K562 (cell line): ENCODE data around the gene EMC10. TPM values are rescaled to one million over a fixed set of nuclear protein-coding genes. Genes with fewer than 3 reads are reported as not detected.

Source experiments
- ATAC-seq: fragments of 200-7000 bp; cut with Tn5 transposase; 3 replicates; pipeline ENCODE4 v1.9.1; 2020; ENCODE audit warnings: moderate library complexity
- BruUV-seq: library from RNA; stranded (reverse); fragments of 400-500 nt; replicated peaks from 2 replicates; lab custom pipeline; 2021; lab: Mats Ljungman, UMichigan
- CTCF ChIA-PET: fragments of 300-600 bp; formaldehyde crosslinking; extraction: SDS; loops from one replicate; lab custom pipeline; 2021; ENCODE audit warnings: low intra/inter-chr PET ratio; lab: Yijun Ruan, JAX
- POLR2A ChIA-PET: fragments of 300-600, 350-650 bp; sonication (Branson Sonifier 250); formaldehyde crosslinking; extraction: SDS; loops from one replicate; lab custom pipeline; 2021; ENCODE audit warnings: antibody characterized with exemption, inconsistent platforms; lab: Yijun Ruan, JAX
- DNase-seq, 4 experiments: peaks; one replicate each; pipeline versions ENCODE4 v3.0.0 to v3.0.0-alpha.2; 2011 to 2018; ENCODE audit warnings: low spot score in 3 of 4, mixed read lengths in 3 of 4; ENCODE audit errors: extremely low read depth in 1 of 4
- FAIRE-seq: peaks from 2 replicates; lab custom pipeline; 2011; peaks lifted over from hg19 to GRCh38; lab: Jason Lieb, UNC
- H2AFZ ChIP-seq: 2 replicates; pipeline ENCODE4 v1.6.0; 2011; ENCODE audit warnings: low read depth, low read length, control low read depth, inconsistent platforms
- H3K27ac ChIP-seq: fragments of 200-600 bp; 3 replicates; pipeline ENCODE4 v1.8.0; 2011; ENCODE audit warnings: low read depth, mild to moderate bottlenecking, control low read depth, inconsistent platforms, low read length, moderate library complexity, mixed read lengths; ENCODE audit errors: extremely low read depth
- H3K27me3 ChIP-seq, 2 experiments: fragments of 300-600 bp in 1 of 2; 2 replicates in 1 of 2; 3 replicates in 1 of 2; pipeline versions ENCODE4 v1.6.0 to v1.8.0; 2011; ENCODE audit warnings: inconsistent platforms in 2 of 2, low read length in 2 of 2, mild to moderate bottlenecking in 1 of 2, mixed read lengths in 1 of 2, moderate library complexity in 1 of 2; ENCODE audit not compliant: control insufficient read depth in 2 of 2, insufficient read depth in 2 of 2
- H3K36me3 ChIP-seq: fragments of 300-600 bp; 3 replicates; pipeline ENCODE4 v1.8.0; 2011; ENCODE audit warnings: mild to moderate bottlenecking, low read length, inconsistent platforms; ENCODE audit not compliant: control insufficient read depth, insufficient read depth
- H3K4me1 ChIP-seq, 2 experiments: fragments of 200-600 bp in 1 of 2; replicated peaks in 1 of 2; 2 replicates in 1 of 2; 3 replicates in 1 of 2; pipeline versions ENCODE4 v1.5.1 to v1.8.0; 2011; ENCODE audit warnings: inconsistent platforms in 2 of 2, low read length in 2 of 2, mild to moderate bottlenecking in 1 of 2, mixed read lengths in 1 of 2, moderate library complexity in 1 of 2; ENCODE audit not compliant: control insufficient read depth in 2 of 2, insufficient read depth in 2 of 2
- H3K4me2 ChIP-seq: 2 replicates; pipeline ENCODE4 v1.6.1; 2011; ENCODE audit warnings: low read length, control low read depth, inconsistent platforms, mixed read lengths; ENCODE audit not compliant: insufficient read depth
- H3K4me3 ChIP-seq: fragments of 200-600 bp; sonication (generic), shearing (Covaris generic); 2 replicates; pipeline ENCODE4 v1.5.1; 2016; ENCODE audit warnings: control low read depth, inconsistent platforms
- H3K79me2 ChIP-seq: fragments of 200-600 bp; 3 replicates; pipeline ENCODE4 v1.8.0; 2011; ENCODE audit warnings: low read length, inconsistent platforms; ENCODE audit not compliant: control insufficient read depth, insufficient read depth
- H3K9ac ChIP-seq, 2 experiments: 2 replicates each; pipeline versions ENCODE4 v1.6.0 to v1.6.1; 2011; ENCODE audit warnings: low read depth in 2 of 2, low read length in 2 of 2, control low read depth in 1 of 2, inconsistent platforms in 1 of 2, mild to moderate bottlenecking in 1 of 2, mixed read lengths in 1 of 2; ENCODE audit not compliant: insufficient read depth in 1 of 2
- H3K9me1 ChIP-seq: one replicate; pipeline ENCODE4 v1.6.0; 2011; ENCODE audit warnings: inconsistent platforms, mild to moderate bottlenecking, low read length, moderate library complexity; ENCODE audit not compliant: control insufficient read depth, insufficient read depth
- H3K9me3 ChIP-seq: replicated peaks from 2 replicates; pipeline ENCODE4 v1.5.1; 2011; ENCODE audit warnings: low read depth, low read length, inconsistent platforms; ENCODE audit not compliant: control insufficient read depth, insufficient read depth
- H4K20me1 ChIP-seq: replicated peaks from 2 replicates; pipeline ENCODE4 v1.6.1; 2011; ENCODE audit warnings: low read length, inconsistent platforms, mixed read lengths; ENCODE audit not compliant: control insufficient read depth, insufficient read depth
- CREB1 ChIP-seq, 2 experiments: sonication (generic) in 1 of 2; formaldehyde crosslinking in 1 of 2; IDR thresholded peaks; 2 replicates each; pipeline versions ENCODE4 v1.6.1 to v1.8.0; 2012 to 2022; ENCODE audit warnings: inconsistent platforms in 1 of 2, mild to moderate bottlenecking in 1 of 2, missing genetic modification reagents in 1 of 2, moderate library complexity in 1 of 2
- CTCF ChIP-seq, 3 experiments: IDR thresholded peaks in 2 of 3; conservative IDR thresholded peaks in 1 of 3; 2 replicates each; pipeline ENCODE4 v1.5.1; 2011 to 2012; ENCODE audit warnings: low read length in 3 of 3, mild to moderate bottlenecking in 3 of 3, control low read depth in 2 of 3, improper control_type of control experiment in 1 of 3, inconsistent platforms in 1 of 3, low read depth in 1 of 3, mixed read lengths in 1 of 3, moderate library complexity in 1 of 3; ENCODE audit not compliant: insufficient read depth in 2 of 3
- FIP1L1 ChIP-seq: fragments of 200-400 bp; formaldehyde crosslinking; IDR thresholded peaks from 2 replicates; pipeline ENCODE4 v1.6.1; 2018; ENCODE audit warnings: mild to moderate bottlenecking, low read depth, low read length; ENCODE audit not compliant: poor library complexity, severe bottlenecking
- FOXO4 ChIP-seq: fragments of 450-650 bp; formaldehyde crosslinking; IDR thresholded peaks from 2 replicates; pipeline ENCODE4 v1.4.0; 2020; ENCODE audit warnings: mild to moderate bottlenecking, moderate library complexity
- HDAC2 ChIP-seq: fragments of 450-650 bp; IDR thresholded peaks from 2 replicates; pipeline ENCODE4 v1.6.1; 2016; ENCODE audit warnings: mild to moderate bottlenecking
- HMGXB4 ChIP-seq: sonication (generic); formaldehyde crosslinking; IDR thresholded peaks from 2 replicates; pipeline ENCODE4 v1.8.1; 2023; ENCODE audit warnings: mild to moderate bottlenecking, missing genetic modification reagents
- IRF1 ChIP-seq: sonication (generic); formaldehyde crosslinking; IDR thresholded peaks from 2 replicates; pipeline ENCODE4 v1.8.0; 2022; ENCODE audit warnings: missing genetic modification reagents, mild to moderate bottlenecking, borderline replicate concordance
- KLF6 ChIP-seq: fragments of 250-450 bp; sonication (Bioruptor Pico); IDR thresholded peaks from 2 replicates; pipeline ENCODE4 v1.4.0; 2020; ENCODE audit warnings: mild to moderate bottlenecking, moderate library complexity, borderline replicate concordance
- MAFG ChIP-seq: fragments of 450-650 bp; conservative IDR thresholded peaks from 2 replicates; pipeline ENCODE4 v1.6.1; 2016; ENCODE audit warnings: missing genetic modification characterization, missing compliant biosample characterization
- RCOR1 ChIP-seq, 2 experiments: IDR thresholded peaks; 2 replicates each; pipeline ENCODE4 v1.6.1; 2012; ENCODE audit warnings: low read depth in 2 of 2, low read length in 2 of 2, borderline replicate concordance in 1 of 2, improper control_type of control experiment in 1 of 2
- SP1 ChIP-seq: sonication (generic); formaldehyde crosslinking; IDR thresholded peaks from 2 replicates; pipeline ENCODE4 v1.8.1; 2022; ENCODE audit warnings: mild to moderate bottlenecking, missing genetic modification reagents
- TFAP4 ChIP-seq: sonication (generic); formaldehyde crosslinking; IDR thresholded peaks from 2 replicates; pipeline ENCODE4 v1.8.0; 2022; ENCODE audit warnings: missing genetic modification reagents, mild to moderate bottlenecking, moderate library complexity, borderline replicate concordance
- ZNF121 ChIP-seq: sonication (generic); formaldehyde crosslinking; conservative IDR thresholded peaks from 2 replicates; pipeline ENCODE4 v1.8.0; 2022; ENCODE audit warnings: missing genetic modification reagents
- WGBS: fragments of 100-300 bp; shearing (Covaris generic); methylation state at CpG from one replicate; pipeline ENCODE4 v1.1.6; 2016; ENCODE audit warnings: low coverage, mixed read lengths; ENCODE audit not compliant: insufficient coverage; ENCODE audit errors: missing lambda C conversion rate; 5-methylcytosine and 5-hydroxymethylcytosine counted together
- in situ Hi-C: fragments of 300-500 bp; cut with MboI; formaldehyde crosslinking; loops from 4 replicates; pipeline ENCODE4 v1.15.0; 2018; ENCODE audit warnings: inconsistent platforms, mixed read lengths
- intact Hi-C: fragments of 100-400 bp; cut with micrococcal nuclease; formaldehyde crosslinking; loops from 2 replicates; pipeline ENCODE4 v1.14.2; 2022
- polyA plus RNA-seq, 8 experiments: library from polyadenylated mRNA; depleted of rRNA in 4 of 8; stranded (reverse) in 5 of 8; unstranded in 3 of 8; fragments of >200 nt; fragmentation: Nextera tagmentation in 2 of 8; fragmentation: Illumina TruSeq in 1 of 8; extraction: Ambion mirVana in 2 of 8; extraction: Trizol in 1 of 8; gene quantifications; 2 replicates each; pipeline versions ENCODE4 v1.2.1 to v1.2.3, GENCODE V29; 2011 to 2014; ENCODE audit warnings: inconsistent platforms in 1 of 8, missing spikeins in 1 of 8
- total RNA-seq, 7 experiments: library from RNA; depleted of rRNA in 6 of 7; stranded (reverse); fragments of >200 nt in 6 of 7; fragmentation: Illumina TruSeq in 2 of 7; extraction: Trizol in 2 of 7; gene quantifications; 2 replicates each; pipeline versions ENCODE4 v1.2.1 to v1.2.3, GENCODE V29; 2011 to 2021; ENCODE audit warnings: low replicate concordance in 1 of 7

Gene EMC10
- total and polyA plus RNA-seq, 9 of the 15 experiments (the other 6 are each of a cell fraction or from before 2014, with no cell fraction given): 1.4 to 46.0 (median 13.1) TPM

- H3K27me3 ChIP-seq: peaks cover 0 to 18% of the 10 kb centered on the region in 2 experiments; a peak in 2 of 5 replicates
- no TSS peak for BruUV-seq
- no peak overlapping the region for H3K27ac ChIP-seq
- no peaks in the 10 kb centered on the region for H3K79me2 ChIP-seq
- peaks cover 12 to 40% of the 10 kb centered on the region in 2 experiments; a peak in 4 of 5 replicates for H3K4me1 ChIP-seq
- CTCF ChIA-PET: no interaction called here
- H3K9me3 ChIP-seq: no peaks in the 10 kb centered on the region
- peak; percentile 92 for ATAC-seq
- intact Hi-C loops: no loop called here
- H3K4me3 ChIP-seq: no peak overlapping the region
- peak overlapping the region in 1 of 2 experiments; percentile 53; a peak in 2 of 4 replicates for H3K9ac ChIP-seq
- FAIRE-seq: peak; percentile 89
- in situ Hi-C loops: no loop called here
- H3K36me3 ChIP-seq: no peaks in the 10 kb centered on the region
- H3K4me2 ChIP-seq: peak overlapping the region; percentile 21
- H3K9me1 ChIP-seq: no peaks in the 10 kb centered on the region
- DNase-seq: peak; percentile 74 to 82 (median 78)
- H2AFZ ChIP-seq: peak overlapping the region; percentile 85
- no peaks in the 10 kb centered on the region for H4K20me1 ChIP-seq
- WGBS: 24% methylated on average over 23 of the region's 29 CpGs
- POLR2A ChIA-PET: interaction anchor here (0.6 to 1.5 kb wide), 7 partner anchors 8 to 109 kb away, joined by 3 to 9 read pairs (median 5); partner anchors contain the start of gene POLD1
- TF ChIP-seq ZNF121: no peak
- TF ChIP-seq MAFG (tag): no peak
- peak; percentile 56 to 74 (median 69) for TF ChIP-seq CTCF (IDR thresholded peaks at IDR 0.05 in 2 of 3, conservative IDR thresholded peaks at IDR 0.05 in 1 of 3; ENCODE audit: insufficient read depth in 2 of 3, low read depth in 1 of 3, low read length in 3 of 3)
- TF ChIP-seq FIP1L1: no peak
- TF ChIP-seq CREB1 (IDR thresholded peaks at IDR 0.05): no peak
- peak; percentile 25 for TF ChIP-seq CREB1 (CRISPR knock-in tag; IDR thresholded peaks at IDR 0.05)
- no peak for TF ChIP-seq HMGXB4 (CRISPR knock-in tag)
- no peak for TF ChIP-seq HDAC2
- TF ChIP-seq SP1 (CRISPR knock-in tag): no peak
- TF ChIP-seq RCOR1 (IDR thresholded peaks at IDR 0.05; ENCODE audit: borderline replicate concordance in 1 of 2, low read depth in 2 of 2, low read length in 2 of 2): peak in 1 of 2 experiments; percentile 56; a peak in 1 of 4 replicates
- TF ChIP-seq IRF1 (CRISPR knock-in tag): no peak
- TF ChIP-seq FOXO4 (CRISPR knock-in tag): no peak
- no peak for TF ChIP-seq KLF6 (CRISPR knock-in tag)
- peak; percentile 52; the same call in 1 of the 2 replicates for TF ChIP-seq TFAP4 (CRISPR knock-in tag)
Measured at GRCh38 chr19:50465986-50466705, 10.2 kb upstream of the EMC10 start.
